ENCODE data around the gene CHCHD4. TPM values are rescaled to one million over a fixed set of nuclear protein-coding genes. Genes with fewer than 3 reads are reported as not detected.

CHCHD4 gene
- total RNA-seq, 2 donors from 2014 or later, result 11.6 to 27.6 TPM

DNA sequence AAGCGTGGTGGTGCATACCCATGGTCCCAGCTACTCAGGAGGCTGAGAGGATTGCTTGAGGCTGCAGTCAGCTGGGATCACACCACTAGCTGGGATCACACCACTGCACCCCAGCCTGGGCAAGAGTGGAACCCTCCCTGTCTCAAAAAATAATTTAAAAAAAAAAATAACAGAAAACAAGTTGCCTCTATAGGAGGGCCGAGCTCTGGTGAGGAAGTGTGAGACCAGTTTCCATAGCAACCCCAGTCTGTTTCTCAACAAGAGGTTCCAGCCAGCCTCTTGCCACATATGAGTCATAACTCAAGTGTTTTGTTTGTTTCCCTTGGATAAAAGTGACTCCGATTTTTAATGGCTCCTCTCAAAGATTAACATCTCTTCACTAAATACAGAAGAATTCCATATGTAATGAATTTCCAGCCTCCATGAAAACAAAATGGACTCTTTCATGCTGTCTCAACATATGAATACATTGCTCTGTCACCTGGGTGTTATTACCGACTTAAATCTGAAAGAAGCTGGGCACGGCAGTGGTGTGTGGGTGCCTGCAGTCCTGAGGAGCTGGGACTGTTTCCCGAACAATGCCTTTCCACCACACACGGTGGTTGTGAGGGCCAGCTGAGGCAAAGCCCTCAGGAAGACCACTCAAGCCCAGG lies 19.9 kb upstream of the CHCHD4 start:
- peak overlapping the region; percentile 52 for H3K4me3 Mint-ChIP-seq
- H3K27ac Mint-ChIP-seq, result peak overlapping the region; percentile 96
- H3K36me3 Mint-ChIP-seq (ENCODE audit: low read depth), result peaks cover 65% of the 10 kb centered on the region
- no peaks in the 10 kb centered on the region for H3K27me3 Mint-ChIP-seq
- peaks cover 40% of the 10 kb centered on the region for H3K4me1 Mint-ChIP-seq
- H3K9me3 Mint-ChIP-seq, result no peaks in the 10 kb centered on the region
- ATAC-seq (replicated peaks), result peak; percentile 87

DNA sequence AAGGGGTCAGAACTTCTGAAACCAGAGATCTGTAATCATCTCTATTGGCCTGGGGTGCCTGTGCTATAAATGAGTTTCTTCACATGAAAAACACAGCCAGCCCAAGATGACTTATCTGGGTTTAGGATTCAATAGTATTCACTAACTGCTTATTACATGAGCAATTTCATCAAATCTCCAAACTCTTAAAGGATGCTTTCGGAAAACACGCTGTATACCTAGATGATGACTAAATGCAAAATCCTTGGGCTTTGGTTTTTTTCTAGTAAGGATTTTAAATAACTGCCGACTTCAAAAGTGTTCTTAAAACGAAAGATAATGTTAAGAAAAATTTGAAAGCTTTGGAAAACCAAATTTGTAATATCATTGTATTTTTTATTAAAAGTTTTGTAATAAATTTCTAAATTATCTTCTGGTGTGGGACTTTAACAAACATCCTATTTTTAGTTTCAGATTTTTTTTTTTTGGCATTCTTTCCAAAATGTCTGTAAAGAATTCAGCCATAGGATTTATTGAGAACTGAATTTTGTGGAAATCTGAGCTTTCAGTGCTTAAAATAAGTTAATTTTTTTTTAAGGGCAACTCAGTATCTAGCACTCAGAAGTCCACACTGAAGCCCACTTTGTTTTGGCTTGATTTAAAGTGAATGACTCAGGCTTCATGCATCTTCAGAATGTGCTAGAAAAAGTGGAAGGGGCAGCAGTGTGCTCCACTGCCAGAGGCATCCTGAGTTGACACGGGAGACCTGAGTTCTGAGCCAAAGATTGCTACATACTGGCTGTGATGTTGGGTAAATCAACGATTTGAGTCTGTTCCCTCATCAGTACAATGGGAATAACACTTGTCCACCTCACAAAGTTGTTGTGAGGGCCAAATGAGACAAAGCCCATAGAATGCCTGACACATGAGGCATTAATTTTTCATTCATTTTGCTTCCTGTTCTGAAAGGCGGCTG lies 18.9 kb upstream of the CHCHD4 start:
- H3K4me1 Mint-ChIP-seq, result peaks cover 40% of the 10 kb centered on the region
- H3K27me3 Mint-ChIP-seq, result no peaks in the 10 kb centered on the region
- H3K9me3 Mint-ChIP-seq, result no peaks in the 10 kb centered on the region
- peak; percentile 39 for ATAC-seq (replicated peaks)
- H3K36me3 Mint-ChIP-seq (ENCODE audit: low read depth), result peaks cover 69% of the 10 kb centered on the region
- peak overlapping the region; percentile 52 for H3K4me3 Mint-ChIP-seq
- H3K27ac Mint-ChIP-seq, result peak overlapping the region; percentile 96

DNA sequence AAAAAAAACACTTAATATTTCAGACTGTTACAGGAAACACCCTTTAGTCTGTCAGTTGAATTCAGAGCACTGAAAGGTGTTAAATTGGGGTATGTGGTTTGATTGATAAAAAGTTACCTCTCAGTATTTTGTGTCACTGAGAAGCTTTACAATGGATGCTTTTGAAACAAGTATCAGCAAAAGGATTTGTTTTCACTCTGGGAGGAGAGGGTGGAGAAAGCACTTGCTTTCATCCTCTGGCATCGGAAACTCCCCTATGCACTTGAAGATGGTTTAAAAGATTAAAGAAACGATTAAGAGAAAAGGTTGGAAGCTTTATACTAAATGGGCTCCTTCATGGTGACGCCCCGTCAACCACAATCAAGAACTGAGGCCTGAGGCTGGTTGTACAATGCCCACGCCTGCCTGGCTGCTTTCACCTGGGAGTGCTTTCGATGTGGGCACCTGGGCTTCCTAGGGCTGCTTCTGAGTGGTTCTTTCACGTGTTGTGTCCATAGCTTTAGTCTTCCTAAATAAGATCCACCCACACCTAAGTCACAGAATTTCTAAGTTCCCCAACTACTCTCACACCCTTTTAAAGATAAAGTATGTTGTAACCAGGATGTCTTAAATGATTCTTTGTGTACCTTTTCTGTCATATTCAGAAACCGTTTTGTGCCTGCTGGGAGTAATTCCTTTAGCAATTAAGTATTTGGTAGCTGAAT lies 18.0 kb upstream of the CHCHD4 start:
- Mint-ChIP-seq H3K4me3 (peak overlapping the region; percentile 40), H3K36me3 (ENCODE audit: low read depth) (peaks cover 70% of the 10 kb centered on the region), H3K9me3 (no peaks in the 10 kb centered on the region), H3K4me1 (peaks cover 44% of the 10 kb centered on the region), H3K27ac (peak overlapping the region; percentile 96), H3K27me3 (no peaks in the 10 kb centered on the region)
- ATAC-seq (replicated peaks), result peak; percentile 54

DNA sequence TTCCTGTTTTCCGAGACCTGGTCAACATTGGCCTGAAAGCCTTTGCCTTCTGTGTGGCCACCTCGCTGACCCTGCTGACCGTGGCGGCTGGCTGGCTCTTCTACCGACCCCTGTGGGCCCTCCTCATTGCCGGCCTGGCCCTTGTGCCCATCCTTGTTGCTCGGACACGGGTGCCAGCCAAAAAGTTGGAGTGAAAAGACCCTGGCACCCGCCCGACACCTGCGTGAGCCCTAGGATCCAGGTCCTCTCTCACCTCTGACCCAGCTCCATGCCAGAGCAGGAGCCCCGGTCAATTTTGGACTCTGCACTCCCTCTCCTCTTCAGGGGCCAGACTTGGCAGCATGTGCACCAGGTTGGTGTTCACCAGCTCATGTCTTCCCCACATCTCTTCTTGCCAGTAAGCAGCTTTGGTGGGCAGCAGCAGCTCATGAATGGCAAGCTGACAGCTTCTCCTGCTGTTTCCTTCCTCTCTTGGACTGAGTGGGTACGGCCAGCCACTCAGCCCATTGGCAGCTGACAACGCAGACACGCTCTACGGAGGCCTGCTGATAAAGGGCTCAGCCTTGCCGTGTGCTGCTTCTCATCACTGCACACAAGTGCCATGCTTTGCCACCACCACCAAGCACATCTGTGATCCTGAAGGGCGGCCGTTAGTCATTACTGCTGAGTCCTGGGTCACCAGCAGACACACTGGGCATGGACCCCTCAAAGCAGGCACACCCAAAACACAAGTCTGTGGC lies 17.1 kb upstream of the CHCHD4 start:
- ATAC-seq (replicated peaks), result no peak
- peak overlapping the region; percentile 40 for H3K4me3 Mint-ChIP-seq

DNA sequence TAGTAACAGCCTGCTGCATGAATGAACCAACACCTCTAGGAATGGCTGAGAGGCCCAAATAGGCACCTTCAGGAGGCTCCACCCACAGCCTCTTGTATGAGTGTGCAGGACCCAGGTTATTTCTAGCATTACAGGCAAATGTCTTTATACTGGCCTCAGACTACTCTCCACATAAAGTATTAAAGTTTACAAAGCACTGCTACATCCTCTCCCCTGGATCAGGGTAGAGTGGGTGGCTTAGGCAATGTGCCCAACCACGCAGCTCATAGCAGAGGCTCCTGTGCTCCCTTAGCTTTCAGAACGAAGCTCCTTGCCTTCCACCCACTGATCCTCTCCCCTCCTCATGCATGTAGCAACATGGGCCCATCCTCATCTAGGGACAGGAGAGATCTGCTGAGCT lies 16.5 kb upstream of the CHCHD4 start:
- no peaks in the 10 kb centered on the region for H3K27me3 Mint-ChIP-seq

More for the DNA sequence above, 17.1 kb upstream of the CHCHD4 start:
- Mint-ChIP-seq H3K9me3 (no peaks in the 10 kb centered on the region), H3K4me1 (peaks cover 44% of the 10 kb centered on the region), H3K27me3 (no peaks in the 10 kb centered on the region), H3K27ac (peak overlapping the region; percentile 96), H3K36me3 (ENCODE audit: low read depth) (peaks cover 62% of the 10 kb centered on the region)

DNA sequence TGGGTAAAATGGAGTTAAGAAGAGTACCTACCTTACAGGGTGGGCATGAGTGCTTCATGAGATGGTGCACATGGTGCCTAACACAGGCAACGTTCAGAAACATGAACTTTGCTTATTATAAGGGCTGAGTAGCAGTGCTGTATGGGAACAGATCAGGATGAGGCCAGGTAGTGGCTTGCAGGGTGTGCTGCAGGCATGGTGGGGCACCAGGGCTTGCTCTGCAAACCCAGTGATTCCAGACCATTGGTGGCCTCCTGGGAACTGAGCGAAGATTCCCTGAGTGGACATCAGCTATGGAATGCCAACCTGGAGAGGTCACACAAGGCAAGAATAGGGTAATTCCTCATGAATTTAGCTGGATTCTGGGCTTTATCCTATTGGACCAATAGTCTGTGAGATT lies 16.0 kb upstream of the CHCHD4 start:
- Mint-ChIP-seq H3K27ac (no peak overlapping the region), H3K36me3 (ENCODE audit: low read depth) (peaks cover 63% of the 10 kb centered on the region), H3K4me3 (no peak overlapping the region), H3K27me3 (no peaks in the 10 kb centered on the region), H3K9me3 (no peaks in the 10 kb centered on the region), H3K4me1 (peaks cover 40% of the 10 kb centered on the region)
- ATAC-seq (replicated peaks), result no peak

More for the DNA sequence above, 16.5 kb upstream of the CHCHD4 start:
- Mint-ChIP-seq H3K9me3 (no peaks in the 10 kb centered on the region), H3K4me3 (no peak overlapping the region), H3K36me3 (ENCODE audit: low read depth) (peaks cover 61% of the 10 kb centered on the region), H3K27ac (peak overlapping the region; percentile 96), H3K4me1 (peaks cover 42% of the 10 kb centered on the region)
- ATAC-seq (replicated peaks), result no peak

DNA sequence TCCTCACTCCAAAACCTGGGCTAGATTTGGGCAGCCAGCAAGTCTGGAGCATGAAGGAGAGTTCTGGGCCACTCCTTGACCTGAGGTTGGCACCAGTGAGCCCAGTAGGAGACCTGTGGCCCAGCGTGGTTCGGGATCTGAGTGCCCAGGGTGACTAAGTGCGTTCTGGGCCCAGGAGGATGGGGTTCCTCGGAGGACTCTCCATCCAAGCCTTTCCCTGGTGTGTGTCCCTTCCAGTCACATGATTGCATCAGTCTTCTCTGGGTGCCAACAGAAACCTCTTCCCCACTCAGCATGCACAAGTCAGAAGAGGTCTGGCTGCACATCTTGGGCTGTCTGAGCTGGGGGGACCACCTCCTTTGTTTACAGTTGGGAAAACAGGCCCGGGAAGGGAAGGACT lies 15.1 kb upstream of the CHCHD4 start:
- no peak overlapping the region for H3K27ac Mint-ChIP-seq

DNA sequence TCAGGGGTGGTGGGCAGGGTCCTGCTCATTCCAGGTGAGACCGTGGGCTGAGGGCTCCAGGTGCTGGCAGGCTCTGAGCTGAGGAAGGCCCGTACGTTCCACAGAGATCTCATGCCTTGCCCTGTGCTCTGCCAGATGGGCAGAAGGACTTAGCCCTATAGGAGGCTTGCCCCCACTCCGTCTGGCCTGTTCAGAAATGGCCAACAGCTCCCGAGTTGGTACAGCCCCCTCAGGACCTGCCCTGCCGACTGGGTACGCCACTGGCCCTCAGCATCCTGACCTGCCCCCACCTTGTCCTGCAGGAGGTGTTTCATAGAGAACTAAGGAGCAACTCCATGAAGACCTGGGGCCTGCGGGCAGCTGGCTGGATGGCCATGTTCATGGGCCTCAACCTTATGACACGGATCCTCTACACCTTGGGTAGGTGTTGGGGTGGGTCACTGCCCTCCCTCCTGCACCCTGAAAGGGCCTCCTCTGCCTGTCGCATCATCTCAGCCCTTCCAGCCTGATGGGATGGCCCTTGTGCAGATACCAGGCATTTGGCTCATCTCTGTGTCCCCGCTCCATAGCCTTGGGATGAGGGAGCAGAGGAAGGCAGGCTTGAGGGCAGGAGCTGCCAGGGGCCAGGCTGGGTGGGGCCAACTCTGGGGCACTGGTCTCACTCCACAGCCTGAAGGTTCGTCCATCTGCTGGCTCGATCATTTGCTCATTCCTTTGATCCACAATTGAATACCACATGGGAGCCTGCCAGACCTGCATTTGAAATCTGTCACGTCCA lies 14.4 kb upstream of the CHCHD4 start:
- Mint-ChIP-seq H3K27me3 (no peaks in the 10 kb centered on the region), H3K4me3 (no peak overlapping the region), H3K27ac (peak overlapping the region; percentile 58), H3K36me3 (ENCODE audit: low read depth) (peaks cover 65% of the 10 kb centered on the region), H3K4me1 (peaks cover 26% of the 10 kb centered on the region), H3K9me3 (no peaks in the 10 kb centered on the region)
- no peak for ATAC-seq (replicated peaks)

More for the DNA sequence above, 15.1 kb upstream of the CHCHD4 start:
- Mint-ChIP-seq H3K4me1 (peaks cover 33% of the 10 kb centered on the region), H3K36me3 (ENCODE audit: low read depth) (peaks cover 65% of the 10 kb centered on the region), H3K27me3 (no peaks in the 10 kb centered on the region), H3K9me3 (no peaks in the 10 kb centered on the region), H3K4me3 (no peak overlapping the region)
- ATAC-seq (replicated peaks), result no peak

DNA sequence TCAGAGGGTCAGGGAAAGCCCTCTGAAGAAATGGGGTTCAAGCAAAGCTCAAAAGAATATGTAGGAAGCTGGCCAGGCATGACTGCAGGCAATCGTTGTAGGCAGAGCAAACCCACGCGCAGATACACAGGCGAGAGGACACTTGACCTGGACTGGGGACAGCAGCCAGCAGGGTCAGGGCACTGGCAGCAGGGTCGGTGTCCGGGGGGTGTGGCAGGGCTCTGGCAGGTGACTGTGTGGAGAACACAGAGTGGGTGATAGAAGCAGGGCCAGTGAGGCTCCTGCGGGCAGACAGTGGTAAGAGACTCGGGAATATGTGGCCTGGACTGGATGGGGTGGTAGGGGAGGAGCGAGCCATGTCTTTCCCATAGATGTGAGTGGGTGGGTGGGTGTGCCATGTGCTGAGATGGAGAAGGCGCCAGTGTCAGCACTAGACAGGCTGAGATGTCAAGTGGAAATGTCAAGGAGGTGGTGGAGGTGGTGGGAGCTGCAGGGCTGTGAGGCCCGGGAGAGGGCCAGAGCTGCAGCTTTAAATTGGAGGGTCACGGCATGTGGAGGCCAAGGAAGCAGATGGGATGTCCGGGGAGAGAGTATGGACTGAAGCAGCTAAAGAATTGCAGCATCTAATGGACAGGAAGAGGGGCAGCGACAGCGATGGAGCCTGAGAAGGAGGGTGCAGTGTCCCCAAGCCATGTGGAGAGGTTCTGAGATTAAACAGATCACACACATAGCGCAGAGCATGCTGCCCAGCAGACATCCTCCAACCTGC lies 13.6 kb upstream of the CHCHD4 start:
- Mint-ChIP-seq H3K27ac (peak overlapping the region; percentile 58), H3K27me3 (no peaks in the 10 kb centered on the region), H3K36me3 (ENCODE audit: low read depth) (peaks cover 72% of the 10 kb centered on the region), H3K9me3 (no peaks in the 10 kb centered on the region), H3K4me3 (no peak overlapping the region), H3K4me1 (peaks cover 25% of the 10 kb centered on the region)
- no peak for ATAC-seq (replicated peaks)

DNA sequence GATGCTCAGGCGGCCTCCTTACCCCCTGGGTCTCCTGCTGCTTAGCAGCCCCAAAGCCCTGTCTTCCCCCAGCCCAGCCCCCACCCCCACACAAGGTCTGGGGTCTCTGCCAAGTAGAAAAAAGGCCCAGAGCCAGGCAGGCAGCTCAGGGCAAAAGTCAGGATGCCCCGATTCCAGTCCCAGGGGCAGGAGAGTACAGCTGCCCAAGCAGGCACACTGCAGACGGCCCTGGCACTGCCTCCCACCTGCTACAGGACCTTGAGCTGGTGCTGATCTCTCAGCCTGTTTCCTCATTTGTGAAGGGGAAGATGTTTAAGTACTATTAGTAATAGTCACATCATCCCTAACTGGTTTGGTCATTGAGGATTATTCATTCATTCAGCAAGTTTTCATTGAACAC lies 12.8 kb upstream of the CHCHD4 start:
- Mint-ChIP-seq H3K4me3 (no peak overlapping the region), H3K36me3 (ENCODE audit: low read depth) (peaks cover 78% of the 10 kb centered on the region), H3K4me1 (peaks cover 18% of the 10 kb centered on the region), H3K27ac (no peak overlapping the region), H3K27me3 (no peaks in the 10 kb centered on the region), H3K9me3 (no peaks in the 10 kb centered on the region)
- no peak for ATAC-seq (replicated peaks)

DNA sequence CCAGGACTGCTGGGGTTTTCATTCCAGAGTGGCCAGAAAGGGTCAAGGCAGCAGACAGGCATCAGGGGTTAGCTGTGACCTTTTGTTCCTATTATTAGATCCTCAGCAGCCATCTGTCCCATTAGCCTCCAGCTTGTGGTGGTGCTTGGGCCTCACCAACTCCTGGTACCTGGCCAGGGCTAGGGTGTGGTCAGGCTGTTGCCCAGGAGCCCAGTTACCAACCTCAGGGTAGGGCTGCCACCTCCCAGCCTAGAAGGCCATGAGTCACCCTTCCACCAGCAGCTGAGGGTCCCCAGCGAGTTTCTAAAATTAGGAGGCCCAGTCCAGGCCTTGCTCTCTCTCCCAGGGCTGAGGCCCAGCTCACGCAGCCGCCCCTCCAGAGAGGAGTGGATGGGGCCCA lies 12.3 kb upstream of the CHCHD4 start:
- Mint-ChIP-seq H3K9me3 (no peaks in the 10 kb centered on the region), H3K36me3 (ENCODE audit: low read depth) (peaks cover 78% of the 10 kb centered on the region), H3K27me3 (no peaks in the 10 kb centered on the region), H3K4me3 (no peak overlapping the region), H3K4me1 (peaks cover 13% of the 10 kb centered on the region), H3K27ac (no peak overlapping the region)
- ATAC-seq (replicated peaks), result no peak

DNA sequence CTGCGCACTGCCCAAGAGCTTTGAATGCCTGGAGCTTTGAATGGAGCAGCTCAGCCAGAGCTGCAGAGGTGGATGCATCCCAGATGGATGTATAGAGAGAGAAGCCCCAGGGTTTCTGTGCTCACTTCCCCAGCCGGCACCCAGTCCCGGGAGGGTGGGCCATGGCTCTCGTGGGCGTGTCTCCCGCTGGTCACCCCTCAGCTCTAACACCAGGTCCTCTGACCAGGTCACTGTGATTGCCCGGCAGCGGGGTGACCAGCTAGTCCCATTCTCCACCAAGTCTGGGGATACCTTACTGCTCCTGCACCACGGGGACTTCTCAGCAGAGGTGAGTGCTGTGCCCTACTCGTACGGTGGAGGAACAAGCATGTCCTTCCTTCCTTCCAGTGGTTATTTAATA lies 10.9 kb upstream of the CHCHD4 start:
- no peak overlapping the region for H3K4me3 Mint-ChIP-seq
- no peaks in the 10 kb centered on the region for H3K27me3 Mint-ChIP-seq
- H3K36me3 Mint-ChIP-seq (ENCODE audit: low read depth), result peaks cover 83% of the 10 kb centered on the region
- peaks cover 8% of the 10 kb centered on the region for H3K4me1 Mint-ChIP-seq
- H3K27ac Mint-ChIP-seq, result peak overlapping the region; percentile 42
- ATAC-seq (replicated peaks), result no peak
- H3K9me3 Mint-ChIP-seq, result no peaks in the 10 kb centered on the region

DNA sequence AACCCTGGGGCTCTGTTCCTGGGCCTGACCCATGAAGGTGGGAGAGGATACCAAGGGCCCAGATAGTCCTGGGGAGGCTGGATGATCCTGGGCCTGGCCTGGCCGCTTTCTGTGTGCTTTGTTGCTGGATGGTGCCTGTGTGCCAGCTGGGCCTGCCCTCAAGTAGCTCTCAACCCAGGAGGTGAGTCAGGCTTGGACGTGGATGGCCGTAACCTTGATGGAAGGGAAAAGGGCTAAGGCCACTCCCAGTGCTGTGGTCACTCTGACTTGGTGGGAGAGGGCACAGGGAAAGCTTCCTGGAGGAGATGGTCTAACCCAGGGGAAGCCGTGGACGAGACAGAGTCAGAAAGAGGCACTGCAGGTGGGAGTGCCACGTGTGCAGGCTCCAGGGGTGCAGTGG lies 9.6 kb upstream of the CHCHD4 start:
- H3K4me3 Mint-ChIP-seq, result no peak overlapping the region
- H3K27ac Mint-ChIP-seq, result no peak overlapping the region
- peaks cover 90% of the 10 kb centered on the region for H3K36me3 Mint-ChIP-seq (ENCODE audit: low read depth)
- no peak for ATAC-seq (replicated peaks)
- peaks cover 12% of the 10 kb centered on the region for H3K4me1 Mint-ChIP-seq
- H3K27me3 Mint-ChIP-seq, result no peaks in the 10 kb centered on the region
- no peaks in the 10 kb centered on the region for H3K9me3 Mint-ChIP-seq
